Lower leg skin (tissue), 3 donors: ENCODE measurements around the gene ZBTB20.

Source experiments
- POLR2A ChIP-seq, 2 donors: fragments of 450-650 bp; IDR thresholded peaks; one replicate each; pipeline ENCODE4 v1.6.1; 2016 to 2017; ENCODE audit warnings: antibody characterized with exemption in 2 of 2, mild to moderate bottlenecking in 1 of 2, moderate library complexity in 1 of 2
- TF ChIP-seq, protein P1 (sequence below), 3 donors: fragments of 450-650 bp; IDR thresholded peaks; one replicate each; pipeline ENCODE4 v1.5.1; 2016; ENCODE audit warnings: antibody characterized with exemption in 3 of 3, mild to moderate bottlenecking in 3 of 3, moderate library complexity in 2 of 3

DNA sequence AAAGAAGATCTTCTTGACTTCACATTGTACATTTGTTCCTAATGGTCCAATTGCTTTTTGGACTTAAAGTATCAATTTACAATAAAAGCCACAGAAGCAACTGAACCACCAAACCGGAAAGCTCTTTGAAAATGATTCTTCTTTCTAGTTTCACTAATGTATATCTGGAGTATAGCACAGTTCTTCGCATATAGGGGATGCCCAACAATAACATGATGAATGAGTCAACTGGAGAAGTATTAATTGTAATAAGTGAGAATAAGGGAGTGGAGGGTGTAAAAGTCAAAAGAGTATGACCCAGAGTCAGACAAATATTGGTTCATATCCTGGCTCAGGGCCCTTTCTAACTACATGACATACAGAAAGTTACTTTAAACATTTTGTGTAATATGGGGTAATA lies 425.2 kb downstream of the ZBTB20 start:
- TF ChIP-seq, protein P1, sequence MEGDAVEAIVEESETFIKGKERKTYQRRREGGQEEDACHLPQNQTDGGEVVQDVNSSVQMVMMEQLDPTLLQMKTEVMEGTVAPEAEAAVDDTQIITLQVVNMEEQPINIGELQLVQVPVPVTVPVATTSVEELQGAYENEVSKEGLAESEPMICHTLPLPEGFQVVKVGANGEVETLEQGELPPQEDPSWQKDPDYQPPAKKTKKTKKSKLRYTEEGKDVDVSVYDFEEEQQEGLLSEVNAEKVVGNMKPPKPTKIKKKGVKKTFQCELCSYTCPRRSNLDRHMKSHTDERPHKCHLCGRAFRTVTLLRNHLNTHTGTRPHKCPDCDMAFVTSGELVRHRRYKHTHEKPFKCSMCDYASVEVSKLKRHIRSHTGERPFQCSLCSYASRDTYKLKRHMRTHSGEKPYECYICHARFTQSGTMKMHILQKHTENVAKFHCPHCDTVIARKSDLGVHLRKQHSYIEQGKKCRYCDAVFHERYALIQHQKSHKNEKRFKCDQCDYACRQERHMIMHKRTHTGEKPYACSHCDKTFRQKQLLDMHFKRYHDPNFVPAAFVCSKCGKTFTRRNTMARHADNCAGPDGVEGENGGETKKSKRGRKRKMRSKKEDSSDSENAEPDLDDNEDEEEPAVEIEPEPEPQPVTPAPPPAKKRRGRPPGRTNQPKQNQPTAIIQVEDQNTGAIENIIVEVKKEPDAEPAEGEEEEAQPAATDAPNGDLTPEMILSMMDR (IDR thresholded peaks at IDR 0.05): no peak
- no peak for TF ChIP-seq POLR2A (IDR thresholded peaks at IDR 0.05)
